ENCODE results near the gene CYP2B6. TPM values are rescaled to one million over a fixed set of nuclear protein-coding genes. Genes with fewer than 3 reads are reported as not detected.
"Not testable (repeated sequence)": the region's sequence is repeated elsewhere in the genome, so short reads cannot be mapped to it uniquely, and the experiment has no call there.

The CYP2B6 gene
- total RNA-seq, 6 experiments from 2014 or later = not detected

- TF ChIP-seq CTCF (IDR thresholded peaks at IDR 0.05) = no peak
- Mint-ChIP-seq H3K27ac (no peak overlapping the region), H3K27me3 (ENCODE audit: insufficient read depth) (peaks cover 18% of the 10 kb centered on the region), H3K9me3 (no peaks in the 10 kb centered on the region), H3K4me1 (ENCODE audit: low read depth) (no peaks in the 10 kb centered on the region), H3K4me3 (no peak overlapping the region), H3K36me3 (ENCODE audit: low read depth) (no peaks in the 10 kb centered on the region)
- no peak for DNase-seq
Observed at GRCh38 chr19:40976134-40976533, 14.9 kb upstream of the CYP2B6 start.

GRCh38 chr19:40976724-40977123, 14.4 kb upstream of the CYP2B6 start:
- no peaks in the 10 kb centered on the region for H3K9me3 Mint-ChIP-seq
- no peak for TF ChIP-seq CTCF (IDR thresholded peaks at IDR 0.05)
- no peaks in the 10 kb centered on the region for H3K36me3 Mint-ChIP-seq (ENCODE audit: low read depth)
- no peak for DNase-seq
- H3K4me1 Mint-ChIP-seq (ENCODE audit: low read depth) = no peaks in the 10 kb centered on the region
- H3K27ac Mint-ChIP-seq = no peak overlapping the region
- peaks cover 21% of the 10 kb centered on the region for H3K27me3 Mint-ChIP-seq (ENCODE audit: insufficient read depth)
- H3K4me3 Mint-ChIP-seq = no peak overlapping the region

GRCh38 chr19:40979759-40980158, 11.3 kb upstream of the CYP2B6 start:
- peaks cover 22% of the 10 kb centered on the region for H3K27me3 Mint-ChIP-seq (ENCODE audit: insufficient read depth)
- not testable (repeated sequence) for H3K36me3 Mint-ChIP-seq (ENCODE audit: low read depth); H3K9me3 Mint-ChIP-seq; H3K27ac Mint-ChIP-seq; DNase-seq; H3K4me1 Mint-ChIP-seq (ENCODE audit: low read depth); H3K4me3 Mint-ChIP-seq

GRCh38 chr19:40980743-40981442, 10.2 kb upstream of the CYP2B6 start:
- H3K27me3 Mint-ChIP-seq (ENCODE audit: insufficient read depth) = peaks cover 24% of the 10 kb centered on the region
- not testable (repeated sequence) for H3K4me1 Mint-ChIP-seq (ENCODE audit: low read depth); H3K27ac Mint-ChIP-seq; H3K4me3 Mint-ChIP-seq; H3K9me3 Mint-ChIP-seq; DNase-seq; H3K36me3 Mint-ChIP-seq (ENCODE audit: low read depth)

- no peak for DNase-seq
- Mint-ChIP-seq H3K36me3 (ENCODE audit: low read depth) (no peaks in the 10 kb centered on the region), H3K4me3 (no peak overlapping the region), H3K27ac (no peak overlapping the region), H3K27me3 (ENCODE audit: insufficient read depth) (peaks cover 28% of the 10 kb centered on the region), H3K9me3 (no peaks in the 10 kb centered on the region; the same call in 1 of the 2 replicates), H3K4me1 (ENCODE audit: low read depth) (peaks cover 7% of the 10 kb centered on the region)
- TF ChIP-seq CTCF (IDR thresholded peaks at IDR 0.05) = no peak
Observed at GRCh38 chr19:40981591-40981990, 9.5 kb upstream of the CYP2B6 start.

GRCh38 chr19:40982594-40983101, 8.4 kb upstream of the CYP2B6 start:
- peaks cover 26% of the 10 kb centered on the region for H3K27me3 Mint-ChIP-seq (ENCODE audit: insufficient read depth)
- TF ChIP-seq CTCF (IDR thresholded peaks at IDR 0.05) = no peak
- no peak overlapping the region for H3K4me3 Mint-ChIP-seq
- H3K27ac Mint-ChIP-seq = no peak overlapping the region
- peak; percentile 22 for DNase-seq
- peaks cover 7% of the 10 kb centered on the region for H3K4me1 Mint-ChIP-seq (ENCODE audit: low read depth)
- no peaks in the 10 kb centered on the region; the same call in 1 of the 2 replicates for H3K9me3 Mint-ChIP-seq
- no peaks in the 10 kb centered on the region for H3K36me3 Mint-ChIP-seq (ENCODE audit: low read depth)
